Liver (tissue), 9 donors: ENCODE data around the gene NEK7. TPM values are rescaled to one million over a fixed set of nuclear protein-coding genes. Genes with fewer than 3 reads are reported as not detected.

Experiments used
- DNase-seq: peaks from one replicate; pipeline ENCODE4 v3.0.0-alpha.2; 2017; ENCODE audit warnings: low spot score
- H3K27ac ChIP-seq, 2 donors: one replicate each; pipeline ENCODE4 v1.7.0; 2013; ENCODE audit warnings: inconsistent platforms in 2 of 2, low read length in 2 of 2, control low read depth in 1 of 2, low read depth in 1 of 2, mild to moderate bottlenecking in 1 of 2
- H3K27me3 ChIP-seq, 4 donors: one replicate each; pipeline versions ENCODE4 v1.6.1 to v1.7.0; 2013; ENCODE audit warnings: low read length in 3 of 4, inconsistent platforms in 1 of 4, mild to moderate bottlenecking in 1 of 4, moderate library complexity in 1 of 4; ENCODE audit not compliant: control insufficient read depth in 4 of 4, insufficient read depth in 4 of 4
- H3K36me3 ChIP-seq, 4 donors: one replicate each; pipeline versions ENCODE4 v1.6.1 to v1.7.0; 2013; ENCODE audit warnings: low read length in 3 of 4, mild to moderate bottlenecking in 3 of 4, low read depth in 1 of 4, moderate library complexity in 1 of 4; ENCODE audit not compliant: control insufficient read depth in 4 of 4, insufficient read depth in 3 of 4
- H3K4me1 ChIP-seq, 4 donors: one replicate each; pipeline versions ENCODE4 v1.6.1 to v1.7.0; 2013; ENCODE audit warnings: low read length in 3 of 4, mild to moderate bottlenecking in 3 of 4, moderate library complexity in 1 of 4; ENCODE audit not compliant: control insufficient read depth in 4 of 4, insufficient read depth in 4 of 4
- H3K4me3 ChIP-seq, 3 donors: one replicate each; pipeline versions ENCODE4 v1.6.1 to v1.7.0; 2013; ENCODE audit warnings: low read length in 3 of 3, control low read depth in 1 of 3, low read depth in 1 of 3, mild to moderate bottlenecking in 1 of 3
- H3K9ac ChIP-seq, 2 donors: one replicate each; pipeline ENCODE4 v1.7.0; 2013; ENCODE audit warnings: low read length in 2 of 2, mild to moderate bottlenecking in 2 of 2, moderate library complexity in 2 of 2, control low read depth in 1 of 2, low read depth in 1 of 2
- H3K9me3 ChIP-seq, 4 donors: one replicate each; pipeline versions ENCODE4 v1.6.1 to v1.7.0; 2013; ENCODE audit warnings: low read length in 3 of 4; ENCODE audit not compliant: control insufficient read depth in 4 of 4
- ATF3 ChIP-seq: IDR thresholded peaks from 2 replicates; pipeline ENCODE4 v1.6.1; 2016; ENCODE audit warnings: antibody characterized with exemption
- CTCF ChIP-seq: fragments of 150-350 bp; IDR thresholded peaks from 2 replicates; pipeline ENCODE4 v1.5.1; 2017; ENCODE audit warnings: improper control_type of control experiment, low read depth, low read length; ENCODE audit not compliant: missing input control
- EGR1 ChIP-seq, 2 donors: IDR thresholded peaks; 2 replicates each; pipeline ENCODE4 v1.6.1; 2016 to 2018; ENCODE audit warnings: antibody characterized with exemption in 2 of 2, low read depth in 2 of 2
- FOXA1 ChIP-seq: IDR thresholded peaks from 2 replicates; pipeline ENCODE4 v1.6.1; 2016; ENCODE audit warnings: antibody characterized with exemption
- HNF4A ChIP-seq, 2 donors: conservative IDR thresholded peaks; 2 replicates each; pipeline ENCODE4 v1.6.1; 2016; ENCODE audit warnings: antibody characterized with exemption in 2 of 2, mild to moderate bottlenecking in 2 of 2
- HNF4G ChIP-seq: IDR thresholded peaks from 2 replicates; pipeline ENCODE4 v1.6.1; 2016; ENCODE audit warnings: antibody characterized with exemption
- JUND ChIP-seq, 2 donors: IDR thresholded peaks; 2 replicates each; pipeline ENCODE4 v1.6.1; 2016; ENCODE audit warnings: antibody characterized with exemption in 2 of 2
- NR2F2 ChIP-seq: IDR thresholded peaks from 2 replicates; pipeline ENCODE4 v1.6.1; 2016; ENCODE audit warnings: antibody characterized with exemption
- RAD21 ChIP-seq, 2 donors: IDR thresholded peaks; 2 replicates each; pipeline ENCODE4 v1.6.1; 2016; ENCODE audit warnings: antibody characterized with exemption in 2 of 2, mild to moderate bottlenecking in 2 of 2
- RXRA ChIP-seq, 2 donors: IDR thresholded peaks; 2 replicates each; pipeline ENCODE4 v1.6.1; 2017 to 2018; ENCODE audit warnings: antibody characterized with exemption in 2 of 2, mild to moderate bottlenecking in 1 of 2
- SP1 ChIP-seq: IDR thresholded peaks from 2 replicates; pipeline ENCODE4 v1.6.1; 2018; ENCODE audit warnings: antibody characterized with exemption, mild to moderate bottlenecking
- TAF1 ChIP-seq: conservative IDR thresholded peaks from 2 replicates; pipeline ENCODE4 v1.6.1; 2016; ENCODE audit warnings: antibody characterized with exemption, mild to moderate bottlenecking
- YY1 ChIP-seq: IDR thresholded peaks from 2 replicates; pipeline ENCODE4 v1.6.1; 2016; ENCODE audit warnings: antibody characterized with exemption, mild to moderate bottlenecking
- ZBTB33 ChIP-seq: IDR thresholded peaks from 2 replicates; pipeline ENCODE4 v1.6.1; 2016; ENCODE audit warnings: antibody characterized with exemption
- WGBS: extraction: QIAGEN DNeasy Blood & Tissue Kit; methylation state at CpG from one replicate; pipeline ENCODE4 v1.1.7; 2013; 5-methylcytosine and 5-hydroxymethylcytosine counted together
- polyA plus RNA-seq, 2 donors: library from polyadenylated mRNA; stranded (reverse) in 1 of 2; unstranded in 1 of 2; fragments of 200-250 nt in 1 of 2; fragments of >200 nt in 1 of 2; fragmentation: Nextera tagmentation in 1 of 2; extraction: Ambion mirVana in 1 of 2; gene quantifications; one replicate each; pipeline versions ENCODE4 v1.2.1 to v1.2.3, GENCODE V29; 2013 to 2015
- total RNA-seq, 2 donors: library from RNA; depleted of rRNA; stranded (reverse); fragments of >200 nt; gene quantifications; one replicate each; pipeline ENCODE4 v1.2.3, GENCODE V29; 2014
- donor health status: healthy.
- donor health status: healthy.
- donor health status: healthy.
- donor health status: healthy.
- donor health status: healthy.

The NEK7 gene
- total and polyA plus RNA-seq, 4 donors: 9.2 to 34.4 (median 20.2) TPM

- H3K4me1 ChIP-seq: no peaks in the 10 kb centered on the region
- no peaks in the 10 kb centered on the region for H3K36me3 ChIP-seq
- DNase-seq: no peak
- WGBS: 44% methylated on average over 1 of the region's 1 CpG
- no peaks in the 10 kb centered on the region for H3K27me3 ChIP-seq
- TF ChIP-seq EGR1 (IDR thresholded peaks at IDR 0.05; ENCODE audit: low read depth in 2 of 2) (no peak), YY1 (no peak), ATF3 (no peak), HNF4G (no peak), NR2F2 (no peak), TAF1 (no peak), RAD21 (IDR thresholded peaks at IDR 0.05) (no peak), SP1 (no peak), ZBTB33 (no peak), HNF4A (conservative IDR thresholded peaks at IDR 0.05) (no peak), FOXA1 (no peak), JUND (IDR thresholded peaks at IDR 0.05) (no peak), RXRA (IDR thresholded peaks at IDR 0.05) (no peak), CTCF (no peak)
- peaks cover 0 to 3% (median 0%) of the 10 kb centered on the region in 4 donors for H3K9me3 ChIP-seq
- no peak overlapping the region for H3K27ac ChIP-seq
- no peak overlapping the region for H3K4me3 ChIP-seq
- no peak overlapping the region for H3K9ac ChIP-seq
Observed at GRCh38 chr1:198370996-198371395, 214.2 kb downstream of the NEK7 start.

Other genes starting within 250 kb of the NEK7 start
- gene LHX9, start 239.6 kb upstream of the NEK7 start, total RNA-seq: under 1 TPM in 1 of 2 donors, not detected in 1; 0.05 TPM
- under 1 TPM; 0.01 to 0.03 TPM for gene LHX9, start 239.6 kb upstream of the NEK7 start, polyA plus RNA-seq